GM18909 (cell line): ENCODE results near the gene EWSR1.

Experiments used
- ATAC-seq: cut with Tn5 transposase; IDR thresholded peaks from one replicate; pipeline ENCODE4 v1.9.1; 2021; ENCODE audit warnings: mild to moderate bottlenecking; ENCODE audit not compliant: unreplicated experiment, poor library complexity

The EWSR1 gene

GRCh38 chr22:29268511-29269229 is 602 bp downstream of the EWSR1 start:
- peak; percentile 24 for ATAC-seq

GRCh38 chr22:29269230-29269604 is 1.1 kb downstream of the EWSR1 start:
- no peak for ATAC-seq

GRCh38 chr22:29269731-29270474 is 1.8 kb downstream of the EWSR1 start:
- ATAC-seq, result no peak

GRCh38 chr22:29270475-29271271 is 2.6 kb downstream of the EWSR1 start:
- ATAC-seq, result no peak

GRCh38 chr22:29272624-29273023 is 4.6 kb downstream of the EWSR1 start:
- no peak for ATAC-seq

GRCh38 chr22:29275167-29275566 is 7.1 kb downstream of the EWSR1 start:
- no peak for ATAC-seq

GRCh38 chr22:29275819-29276565 is 7.9 kb downstream of the EWSR1 start:
- ATAC-seq, result no peak

- no peak for ATAC-seq
These were observed 9.9 kb downstream of the EWSR1 start for GRCh38 chr22:29277927-29278326.

GRCh38 chr22:29284196-29284595 is 16.1 kb downstream of the EWSR1 start:
- ATAC-seq, result no peak

GRCh38 chr22:29288837-29289236 is 20.8 kb downstream of the EWSR1 start:
- ATAC-seq, result no peak

- no peak for ATAC-seq
These were observed 22.0 kb downstream of the EWSR1 start for GRCh38 chr22:29290061-29290460.

GRCh38 chr22:29291215-29291614 is 23.1 kb downstream of the EWSR1 start:
- ATAC-seq, result no peak

- ATAC-seq, result no peak
These were observed 24.3 kb downstream of the EWSR1 start for GRCh38 chr22:29292379-29292778.

GRCh38 chr22:29298641-29299040 is 30.6 kb downstream of the EWSR1 start:
- no peak for ATAC-seq

- no peak for ATAC-seq
These were observed 31.2 kb downstream of the EWSR1 start for GRCh38 chr22:29299136-29299900.

GRCh38 chr22:29300467-29300806 is 32.4 kb downstream of the EWSR1 start:
- ATAC-seq, result no peak

- ATAC-seq, result no peak
These were observed 32.9 kb downstream of the EWSR1 start for GRCh38 chr22:29300807-29301601.

- no peak for ATAC-seq
These were observed 33.8 kb downstream of the EWSR1 start for GRCh38 chr22:29301716-29302401.

- no peak for ATAC-seq
These were observed 34.3 kb downstream of the EWSR1 start for GRCh38 chr22:29302402-29302680.
